ENCODE results near the gene FAM193A.

GRCh38 chr4:2512396-2513135, 23.9 kb upstream of the FAM193A start:
- TF ChIP-seq CTCF (IDR thresholded peaks at IDR 0.05), result no peak
- no peak for TF ChIP-seq ZFX (IDR thresholded peaks at IDR 0.05; ENCODE audit: borderline replicate concordance)
